Measurements from ENCODE around the gene LCN15.

- TF ChIP-seq, protein P1, sequence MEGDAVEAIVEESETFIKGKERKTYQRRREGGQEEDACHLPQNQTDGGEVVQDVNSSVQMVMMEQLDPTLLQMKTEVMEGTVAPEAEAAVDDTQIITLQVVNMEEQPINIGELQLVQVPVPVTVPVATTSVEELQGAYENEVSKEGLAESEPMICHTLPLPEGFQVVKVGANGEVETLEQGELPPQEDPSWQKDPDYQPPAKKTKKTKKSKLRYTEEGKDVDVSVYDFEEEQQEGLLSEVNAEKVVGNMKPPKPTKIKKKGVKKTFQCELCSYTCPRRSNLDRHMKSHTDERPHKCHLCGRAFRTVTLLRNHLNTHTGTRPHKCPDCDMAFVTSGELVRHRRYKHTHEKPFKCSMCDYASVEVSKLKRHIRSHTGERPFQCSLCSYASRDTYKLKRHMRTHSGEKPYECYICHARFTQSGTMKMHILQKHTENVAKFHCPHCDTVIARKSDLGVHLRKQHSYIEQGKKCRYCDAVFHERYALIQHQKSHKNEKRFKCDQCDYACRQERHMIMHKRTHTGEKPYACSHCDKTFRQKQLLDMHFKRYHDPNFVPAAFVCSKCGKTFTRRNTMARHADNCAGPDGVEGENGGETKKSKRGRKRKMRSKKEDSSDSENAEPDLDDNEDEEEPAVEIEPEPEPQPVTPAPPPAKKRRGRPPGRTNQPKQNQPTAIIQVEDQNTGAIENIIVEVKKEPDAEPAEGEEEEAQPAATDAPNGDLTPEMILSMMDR (optimal IDR thresholded peaks at IDR 0.05 in 1 of 3, IDR thresholded peaks at IDR 0.05 in 1 of 3, conservative IDR thresholded peaks at IDR 0.05 in 1 of 3; ENCODE audit: extremely low read depth in 1 of 3, insufficient read depth in 2 of 3, low read length in 3 of 3) = no peak
- TF ChIP-seq EZH2 (IDR thresholded peaks at IDR 0.05; ENCODE audit: low read length) = no peak
These were observed 7.5 kb downstream of the LCN15 start for GRCh38 chr9:136756836-136757235.

Data from keratinocyte (primary cell).